Coronary artery (tissue), 2 donors: Measurements from ENCODE around the gene NEK2.
A peak's percentile ranks its signal among the peaks of the same experiment; 100 is the strongest.
"Not testable (repeated sequence)": the region's sequence is repeated elsewhere in the genome, so short reads cannot be mapped to it uniquely, and the experiment has no call there.

Experiments
- DNase-seq: peaks from one replicate; pipeline ENCODE4 v3.0.0-alpha.2; 2017; ENCODE audit warnings: low spot score
- H3K27ac ChIP-seq, 2 donors: fragments of 200-600 bp; sonication (generic); one replicate each; pipeline ENCODE4 v1.5.1; 2016 to 2019
- H3K4me3 ChIP-seq: fragments of 200-600 bp; sonication (generic); 2 replicates; pipeline ENCODE4 v1.5.1; 2016; ENCODE audit warnings: mild to moderate bottlenecking, moderate library complexity
- CTCF ChIP-seq: fragments of 200-600 bp; sonication (generic); IDR thresholded peaks from one replicate; pipeline ENCODE4 v1.5.1; 2019; ENCODE audit warnings: antibody characterized with exemption

The NEK2 gene

GRCh38 chr1:211632117-211632807 lies 43.2 kb downstream of the NEK2 start:
- H3K4me3 ChIP-seq, result no peak overlapping the region
- H3K27ac ChIP-seq, result peak overlapping the region; percentile 41 to 72
- no peak for TF ChIP-seq CTCF
- no peak for DNase-seq

- TF ChIP-seq CTCF, result no peak
- Histone ChIP-seq H3K4me3 (no peak overlapping the region), H3K27ac (peak overlapping the region; percentile 20 to 33)
- DNase-seq, result no peak
Observed at GRCh38 chr1:211631168-211631567, 44.3 kb downstream of the NEK2 start.

GRCh38 chr1:211630236-211631081 lies 45.0 kb downstream of the NEK2 start:
- H3K4me3 ChIP-seq, result peak overlapping the region; percentile 37
- no peak for TF ChIP-seq CTCF
- no peak for DNase-seq
- H3K27ac ChIP-seq, result peak overlapping the region; percentile 20 to 33

- H3K4me3 ChIP-seq, result no peak overlapping the region
- DNase-seq, result no peak
- no peak overlapping the region for H3K27ac ChIP-seq
Observed at GRCh38 chr1:211628417-211628816, 47.0 kb downstream of the NEK2 start.

GRCh38 chr1:211627259-211627658 lies 48.2 kb downstream of the NEK2 start:
- no peak overlapping the region for H3K27ac ChIP-seq
- no peak for TF ChIP-seq CTCF
- no peak overlapping the region for H3K4me3 ChIP-seq
- no peak for DNase-seq

More at GRCh38 chr1:211628417-211628816, 47.0 kb downstream of the NEK2 start:
- TF ChIP-seq CTCF, result no peak

- DNase-seq, H3K27ac ChIP-seq, H3K4me3 ChIP-seq: not testable (repeated sequence)
Observed at GRCh38 chr1:211625866-211626265, 49.6 kb downstream of the NEK2 start.

- no peak overlapping the region for H3K27ac ChIP-seq
- DNase-seq, result no peak
Observed at GRCh38 chr1:211625040-211625439, 50.4 kb downstream of the NEK2 start.

More at GRCh38 chr1:211625040-211625439, 50.4 kb downstream of the NEK2 start:
- no peak overlapping the region for H3K4me3 ChIP-seq
- TF ChIP-seq CTCF, result no peak
